A549 (cell line): Measurements from ENCODE around the gene ADSL. TPM values are rescaled to one million over a fixed set of nuclear protein-coding genes. Genes with fewer than 3 reads are reported as not detected.

Experiments used
- ATAC-seq, 2 experiments: fragments of 200-7000 bp in 1 of 2; fragments of >200 bp in 1 of 2; cut with Nextera tagmentation in 1 of 2; cut with Tn5 transposase in 1 of 2; 3 replicates each; pipeline versions ENCODE4 v1.8.0 to v1.9.1; 2018 to 2020; ENCODE audit warnings: mild to moderate bottlenecking in 1 of 2, moderate library complexity in 1 of 2
- CTCF ChIA-PET: fragments of 300-600 bp; sonication (Branson Sonifier 250); formaldehyde crosslinking; extraction: SDS; loops from one replicate; lab custom pipeline; 2021; ENCODE audit warnings: antibody characterized with exemption, inconsistent platforms; lab: Yijun Ruan, JAX
- POLR2A ChIA-PET: fragments of 350-600 bp; formaldehyde crosslinking; extraction: SDS; loops from one replicate; lab custom pipeline; 2021; ENCODE audit warnings: antibody characterized with exemption, inconsistent platforms; lab: Yijun Ruan, JAX
- DNase-seq, 2 experiments: peaks; one replicate each; pipeline versions ENCODE4 v3.0.0 to v3.0.0-alpha.2; 2011 to 2016; ENCODE audit warnings: low read depth in 1 of 2, low spot score in 1 of 2
- FAIRE-seq: peaks from 2 replicates; lab custom pipeline; 2011; peaks lifted over from hg19 to GRCh38; lab: Jason Lieb, UNC
- H3K27ac ChIP-seq, 2 experiments: fragments of >200 bp; sonication (Bioruptor Twin); formaldehyde crosslinking; 3 replicates each; pipeline ENCODE4 v1.5.1; 2016 to 2017
- H3K4me1 ChIP-seq: fragments of >200 bp; sonication (Bioruptor Twin); formaldehyde crosslinking; 3 replicates; pipeline ENCODE4 v1.6.1; 2016
- H3K4me2 ChIP-seq: fragments of >200 bp; sonication (Bioruptor Twin); formaldehyde crosslinking; 3 replicates; pipeline ENCODE4 v1.6.1; 2016
- H3K4me3 ChIP-seq: fragments of >200 bp; sonication (Bioruptor Twin); formaldehyde crosslinking; 3 replicates; pipeline ENCODE4 v1.5.1; 2016
- H3K9me3 ChIP-seq: fragments of >200 bp; sonication (Bioruptor Twin); formaldehyde crosslinking; 3 replicates; pipeline ENCODE4 v1.6.1; 2016
- BHLHE40 ChIP-seq: IDR thresholded peaks from 2 replicates; pipeline ENCODE4 v1.6.1; 2012; ENCODE audit warnings: low read depth, low read length, inconsistent platforms
- CBX8 ChIP-seq: fragments of 200-600 bp; sonication (generic); IDR thresholded peaks from 2 replicates; pipeline ENCODE4 v1.6.1; 2016
- CHD2 ChIP-seq: fragments of 150-350 bp; IDR thresholded peaks from 2 replicates; pipeline ENCODE4 v1.6.1; 2014; ENCODE audit warnings: low read length; ENCODE audit not compliant: partially characterized antibody
- ESRRA ChIP-seq: fragments of 150-350 bp; IDR thresholded peaks from 2 replicates; pipeline ENCODE4 v1.6.1; 2014; ENCODE audit warnings: mild to moderate bottlenecking, low read length, borderline replicate concordance
- FOSL2 ChIP-seq, 2 experiments: fragments of 450-650 bp in 1 of 2; fragments of >200 bp in 1 of 2; sonication (Bioruptor Twin) in 1 of 2; formaldehyde crosslinking; IDR thresholded peaks; 2 replicates each; pipeline versions ENCODE4 v1.5.0 to v1.6.1; 2016 to 2020; ENCODE audit warnings: mild to moderate bottlenecking in 1 of 2, moderate library complexity in 1 of 2
- HOXB13 ChIP-seq: fragments of 250-450 bp; sonication (Bioruptor Pico); IDR thresholded peaks from 2 replicates; pipeline ENCODE4 v1.5.0; 2020; ENCODE audit warnings: low read depth, mild to moderate bottlenecking, moderate library complexity
- HOXB5 ChIP-seq: fragments of 250-450 bp; sonication (Bioruptor Pico); IDR thresholded peaks from 2 replicates; pipeline ENCODE4 v1.5.0; 2020; ENCODE audit warnings: mild to moderate bottlenecking, moderate library complexity
- JUNB ChIP-seq: fragments of >200 bp; sonication (Bioruptor Twin); formaldehyde crosslinking; IDR thresholded peaks from 2 replicates; pipeline ENCODE4 v1.6.1; 2016
- KDM1A ChIP-seq: fragments of 200-600 bp; sonication (generic); IDR thresholded peaks from 2 replicates; pipeline ENCODE4 v1.6.1; 2016; ENCODE audit warnings: low read depth, mild to moderate bottlenecking
- KDM5A ChIP-seq: fragments of 200-600 bp; sonication (generic); IDR thresholded peaks from 2 replicates; pipeline ENCODE4 v1.6.1; 2016; ENCODE audit warnings: antibody characterized with exemption, mild to moderate bottlenecking
- NR3C1 ChIP-seq: fragments of >200 bp; sonication (Bioruptor Twin); formaldehyde crosslinking; IDR thresholded peaks from 3 replicates; pipeline ENCODE4 v1.6.1; 2017
- RAD21 ChIP-seq, 2 experiments: fragments of >200 bp in 1 of 2; sonication (Bioruptor Twin) in 1 of 2; formaldehyde crosslinking in 1 of 2; IDR thresholded peaks in 1 of 2; conservative IDR thresholded peaks in 1 of 2; 2 replicates in 1 of 2; 3 replicates in 1 of 2; pipeline ENCODE4 v1.6.1; 2012 to 2018; ENCODE audit warnings: inconsistent platforms in 1 of 2
- RARB ChIP-seq: fragments of 250-450 bp; sonication (Bioruptor Pico); IDR thresholded peaks from 2 replicates; pipeline ENCODE4 v1.8.0; 2021; ENCODE audit warnings: mild to moderate bottlenecking, moderate library complexity
- RCOR1 ChIP-seq: fragments of 150-350 bp; IDR thresholded peaks from 2 replicates; pipeline ENCODE4 v1.6.1; 2014; ENCODE audit warnings: antibody characterized with exemption, low read length, low read depth
- RFX5 ChIP-seq: fragments of 450-650 bp; IDR thresholded peaks from 2 replicates; pipeline ENCODE4 v1.7.1; 2014; ENCODE audit warnings: antibody characterized with exemption, mild to moderate bottlenecking, moderate library complexity
- RNF2 ChIP-seq: fragments of 200-600 bp; sonication (generic); IDR thresholded peaks from 2 replicates; pipeline ENCODE4 v1.6.1; 2016; ENCODE audit warnings: low read depth, mild to moderate bottlenecking, antibody characterized with exemption, moderate library complexity, borderline replicate concordance
- SMC3 ChIP-seq: fragments of >200 bp; sonication (Bioruptor Twin); formaldehyde crosslinking; IDR thresholded peaks from 3 replicates; pipeline ENCODE4 v1.6.1; 2018; ENCODE audit warnings: inconsistent platforms
- TFCP2L1 ChIP-seq: fragments of 250-450 bp; sonication (Bioruptor Pico); IDR thresholded peaks from 2 replicates; pipeline ENCODE4 v1.5.0; 2021; ENCODE audit warnings: mild to moderate bottlenecking
- TP53 ChIP-seq: fragments of 250-450 bp; sonication (Bioruptor Pico); IDR thresholded peaks from 2 replicates; pipeline ENCODE4 v1.5.0; 2021; ENCODE audit warnings: mild to moderate bottlenecking, moderate library complexity
- ZFP36 ChIP-seq: fragments of 450-650 bp; IDR thresholded peaks from 2 replicates; pipeline ENCODE4 v1.6.1; 2014; ENCODE audit warnings: borderline replicate concordance; ENCODE audit not compliant: partially characterized antibody
- ZSCAN20 ChIP-seq: fragments of 250-450 bp; sonication (Bioruptor Pico); IDR thresholded peaks from 2 replicates; pipeline ENCODE4 v1.8.0; 2022; ENCODE audit warnings: mild to moderate bottlenecking, moderate library complexity
- WGBS: methylation state at CpG from one replicate; pipeline ENCODE4 v1.1.6; 2017; ENCODE audit errors: missing lambda C conversion rate; 5-methylcytosine and 5-hydroxymethylcytosine counted together
- polyA plus RNA-seq, 4 experiments: library from polyadenylated mRNA; depleted of rRNA in 3 of 4; stranded (reverse); fragments of >200 nt; fragmentation: RNase III in 1 of 4; extraction: RNeasy Plus Mini Kit Qiagen cat#74134 plus additional on column Dnase treatment in 1 of 4; gene quantifications; 2 replicates in 3 of 4; 3 replicates in 1 of 4; pipeline ENCODE4 v1.2.3, GENCODE V29; 2011 to 2017
- TF ChIP-seq, protein P1 (sequence below): fragments of 250-450 bp; sonication (Bioruptor Pico); IDR thresholded peaks from 2 replicates; pipeline ENCODE4 v1.5.0; 2021; ENCODE audit warnings: mild to moderate bottlenecking, moderate library complexity, borderline replicate concordance
- TF ChIP-seq, protein P2 (sequence below): fragments of >200 bp; sonication (Bioruptor Twin); formaldehyde crosslinking; IDR thresholded peaks from 2 replicates; pipeline ENCODE4 v1.6.1; 2016
- TF ChIP-seq, protein P3 (sequence below): IDR thresholded peaks from 2 replicates; pipeline ENCODE4 v1.6.1; 2012
- TF ChIP-seq, protein P4 (sequence below): fragments of >200 bp; sonication (Bioruptor Twin); formaldehyde crosslinking; IDR thresholded peaks from 3 replicates; pipeline ENCODE4 v1.6.1; 2016
- TF ChIP-seq, protein P5 (sequence below): fragments of 250-450 bp; sonication (Bioruptor Pico); IDR thresholded peaks from 2 replicates; pipeline ENCODE4 v1.5.0; 2020; ENCODE audit warnings: low read depth, mild to moderate bottlenecking, moderate library complexity

The ADSL gene
- polyA plus RNA-seq, 2 of the 4 experiments (the other 2 are of a cell fraction) = 85.6 to 126 TPM

DNA sequence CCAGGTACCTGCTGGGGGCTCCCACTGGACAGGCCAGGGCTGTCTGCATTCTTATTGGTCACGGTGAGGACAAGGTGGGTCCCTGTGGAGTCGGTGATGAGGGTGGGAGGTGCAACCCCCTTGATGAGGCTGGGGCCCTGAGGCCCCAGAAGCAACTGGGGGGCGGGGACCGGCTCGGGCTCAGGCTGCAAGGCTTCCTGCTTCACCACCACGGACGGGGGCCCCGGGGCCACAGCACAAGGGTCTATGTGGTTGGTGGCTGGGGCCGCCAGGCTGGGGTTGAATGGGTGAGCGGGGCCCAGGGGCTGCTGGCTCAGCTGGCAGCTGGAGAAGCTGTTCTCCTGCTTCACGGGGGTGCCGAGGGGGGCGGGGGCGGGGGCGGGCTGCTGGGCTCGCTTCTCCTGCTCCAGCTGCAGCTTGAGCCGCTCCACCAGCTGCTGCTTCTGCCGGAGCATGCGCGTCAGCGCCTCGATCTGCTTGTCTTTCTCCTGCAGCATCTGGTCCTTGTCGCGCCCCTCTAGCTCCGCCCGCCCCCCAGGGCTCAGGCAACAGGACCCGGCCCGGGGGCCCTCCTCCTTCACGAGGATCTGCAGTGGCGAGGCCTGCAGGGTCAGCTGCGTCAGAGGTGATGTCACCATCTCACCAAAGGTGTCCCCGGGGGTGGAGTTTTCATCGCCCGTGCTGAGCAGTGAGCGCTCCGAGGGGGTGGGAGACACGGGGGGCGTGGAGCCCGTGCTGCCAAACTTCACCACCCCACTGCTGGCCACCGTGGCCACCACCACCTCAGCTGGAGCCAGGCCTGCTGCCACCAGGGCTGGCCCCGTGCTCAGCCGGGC is 72.3 kb downstream of the ADSL start:
- H3K4me3 ChIP-seq = no peak overlapping the region
- no peak for DNase-seq
- no peaks in the 10 kb centered on the region for H3K9me3 ChIP-seq
- no peak for ATAC-seq
- ChIA-PET POLR2A (interaction anchor here (0.6 kb wide), 1 partner anchor 328 kb away, joined by 3 read pairs; no protein-coding TSS in a partner anchor), CTCF (interaction anchor here (0.9 kb wide), 1 partner anchor 9 kb away, joined by 4 read pairs; no protein-coding TSS in a partner anchor)
- H3K4me2 ChIP-seq = no peak overlapping the region
- no peak for FAIRE-seq
- H3K27ac ChIP-seq = no peak overlapping the region
- TF ChIP-seq TFCP2L1 (CRISPR knock-in tag) = no peak
- no peak for TF ChIP-seq KDM5A
- TF ChIP-seq ZSCAN20 (CRISPR knock-in tag) = no peak
- TF ChIP-seq SMC3 = no peak
- TF ChIP-seq, protein P1, sequence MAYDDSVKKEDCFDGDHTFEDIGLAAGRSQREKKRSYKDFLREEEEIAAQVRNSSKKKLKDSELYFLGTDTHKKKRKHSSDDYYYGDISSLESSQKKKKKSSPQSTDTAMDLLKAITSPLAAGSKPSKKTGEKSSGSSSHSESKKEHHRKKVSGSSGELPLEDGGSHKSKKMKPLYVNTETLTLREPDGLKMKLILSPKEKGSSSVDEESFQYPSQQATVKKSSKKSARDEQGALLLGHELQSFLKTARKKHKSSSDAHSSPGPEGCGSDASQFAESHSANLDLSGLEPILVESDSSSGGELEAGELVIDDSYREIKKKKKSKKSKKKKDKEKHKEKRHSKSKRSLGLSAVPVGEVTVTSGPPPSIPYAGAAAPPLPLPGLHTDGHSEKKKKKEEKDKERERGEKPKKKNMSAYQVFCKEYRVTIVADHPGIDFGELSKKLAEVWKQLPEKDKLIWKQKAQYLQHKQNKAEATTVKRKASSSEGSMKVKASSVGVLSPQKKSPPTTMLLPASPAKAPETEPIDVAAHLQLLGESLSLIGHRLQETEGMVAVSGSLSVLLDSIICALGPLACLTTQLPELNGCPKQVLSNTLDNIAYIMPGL (CRISPR knock-in tag) = no peak
- no peak for TF ChIP-seq CBX8
- no peak for TF ChIP-seq CHD2
- no peak for TF ChIP-seq FOSL2 (IDR thresholded peaks at IDR 0.05)
- no peak for TF ChIP-seq FOSL2 (CRISPR knock-in tag; IDR thresholded peaks at IDR 0.05)
- TF ChIP-seq, protein P2, sequence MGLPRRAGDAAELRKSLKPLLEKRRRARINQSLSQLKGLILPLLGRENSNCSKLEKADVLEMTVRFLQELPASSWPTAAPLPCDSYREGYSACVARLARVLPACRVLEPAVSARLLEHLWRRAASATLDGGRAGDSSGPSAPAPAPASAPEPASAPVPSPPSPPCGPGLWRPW = no peak
- TF ChIP-seq RCOR1 = no peak
- no peak for TF ChIP-seq RNF2
- no peak for TF ChIP-seq NR3C1
- no peak for TF ChIP-seq HOXB5
- TF ChIP-seq RARB (CRISPR knock-in tag) = no peak
- no peaks in the 10 kb centered on the region for H3K4me1 ChIP-seq
- 98% methylated on average over 14 of the region's 42 CpGs for whole genome bisulfite sequencing

DNA sequence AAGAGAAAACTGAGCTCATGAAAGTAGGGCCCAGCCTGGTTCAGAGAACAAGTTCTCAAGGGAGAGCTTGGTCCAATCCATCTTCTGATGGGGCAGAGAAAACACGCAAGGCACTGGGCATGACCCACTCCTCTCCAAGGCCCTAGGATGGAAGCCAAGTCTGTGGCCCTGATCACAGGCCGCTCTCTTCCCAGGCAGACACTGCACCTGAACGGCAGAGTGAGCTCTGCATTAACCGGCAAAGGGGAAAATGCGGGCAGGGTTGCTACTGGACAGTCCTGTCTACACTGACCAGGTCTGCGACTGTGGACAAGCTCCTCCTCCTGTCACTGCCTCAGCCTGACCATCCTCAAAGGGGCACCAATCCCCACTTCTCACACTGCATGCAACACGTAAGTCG is 73.4 kb downstream of the ADSL start:
- DNase-seq (no peak), FAIRE-seq (no peak), ATAC-seq (no peak)
- H3K27ac ChIP-seq = no peak overlapping the region
- H3K4me2 ChIP-seq = no peak overlapping the region
- POLR2A ChIA-PET = no interaction called here
- no peaks in the 10 kb centered on the region for H3K4me1 ChIP-seq
- TF ChIP-seq RFX5 = no peak
- H3K9me3 ChIP-seq = no peaks in the 10 kb centered on the region
- 99% methylated on average over 7 of the region's 8 CpGs for WGBS
- CTCF ChIA-PET = interaction anchor here (0.9 to 1.8 kb wide), 3 partner anchors 8 to 227 kb away, joined by 3 to 13 read pairs (median 4); no protein-coding TSS in a partner anchor
- H3K4me3 ChIP-seq = no peak overlapping the region

DNA sequence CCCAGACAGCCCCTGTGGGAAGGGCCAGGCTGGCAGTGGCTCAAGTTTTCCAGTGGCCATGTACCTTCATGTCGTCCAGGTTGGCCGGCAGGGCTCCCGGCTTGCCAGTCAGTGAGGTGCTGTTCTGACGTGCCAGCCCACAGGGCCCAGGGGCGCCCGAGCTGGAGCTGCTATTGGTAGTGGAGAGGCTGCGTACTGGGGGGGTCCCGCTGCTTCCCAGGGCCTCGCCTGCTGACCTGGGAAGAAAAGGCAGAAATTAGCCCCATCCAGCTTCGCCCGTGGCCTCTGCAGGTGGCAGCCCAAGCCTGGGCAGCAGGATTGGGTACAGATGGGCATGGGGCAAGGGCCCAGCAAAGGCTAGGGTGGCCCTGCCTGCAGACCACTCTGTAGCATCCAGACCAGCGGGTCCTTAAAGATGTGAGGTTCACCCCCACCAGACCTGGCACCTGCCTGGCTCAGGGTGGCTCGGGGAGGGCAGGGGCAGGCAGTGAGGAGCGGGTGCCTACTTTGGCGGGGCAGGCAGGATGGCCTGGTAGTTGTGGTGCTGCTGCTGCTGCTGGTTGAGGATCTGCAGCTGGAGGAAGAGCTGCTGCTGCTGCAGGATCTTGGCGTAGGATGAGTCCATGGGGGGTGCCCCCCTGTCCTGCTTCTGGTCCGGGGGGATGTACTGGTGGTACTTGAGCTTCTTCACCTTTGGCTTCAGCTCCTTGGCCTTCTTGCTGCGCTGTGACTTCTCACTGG is 74.2 kb downstream of the ADSL start:
- DNase-seq (no peak), FAIRE-seq (no peak), ATAC-seq (no peak)
- ChIA-PET POLR2A (no interaction called here), CTCF (interaction anchor here (1.2 to 1.8 kb wide), 2 partner anchors 16 to 226 kb away, joined by 3 to 13 read pairs; no protein-coding TSS in a partner anchor)
- 87% methylated on average over 3 of the region's 18 CpGs for WGBS
- no peaks in the 10 kb centered on the region for H3K9me3 ChIP-seq
- H3K4me2 ChIP-seq = no peak overlapping the region
- no peak overlapping the region for H3K27ac ChIP-seq
- H3K4me3 ChIP-seq = no peak overlapping the region
- no peaks in the 10 kb centered on the region for H3K4me1 ChIP-seq
- TF ChIP-seq RAD21 (conservative IDR thresholded peaks at IDR 0.05 in 1 of 2, IDR thresholded peaks at IDR 0.05 in 1 of 2) (no peak), ZFP36 (no peak), FOSL2 (IDR thresholded peaks at IDR 0.05) (no peak), FOSL2 (CRISPR knock-in tag; IDR thresholded peaks at IDR 0.05) (no peak), JUNB (no peak), KDM1A (no peak), BHLHE40 (no peak), HOXB13 (CRISPR knock-in tag) (no peak), ESRRA (no peak), TP53 (CRISPR knock-in tag) (no peak), CBX8 (no peak)
- TF ChIP-seq, protein P3, sequence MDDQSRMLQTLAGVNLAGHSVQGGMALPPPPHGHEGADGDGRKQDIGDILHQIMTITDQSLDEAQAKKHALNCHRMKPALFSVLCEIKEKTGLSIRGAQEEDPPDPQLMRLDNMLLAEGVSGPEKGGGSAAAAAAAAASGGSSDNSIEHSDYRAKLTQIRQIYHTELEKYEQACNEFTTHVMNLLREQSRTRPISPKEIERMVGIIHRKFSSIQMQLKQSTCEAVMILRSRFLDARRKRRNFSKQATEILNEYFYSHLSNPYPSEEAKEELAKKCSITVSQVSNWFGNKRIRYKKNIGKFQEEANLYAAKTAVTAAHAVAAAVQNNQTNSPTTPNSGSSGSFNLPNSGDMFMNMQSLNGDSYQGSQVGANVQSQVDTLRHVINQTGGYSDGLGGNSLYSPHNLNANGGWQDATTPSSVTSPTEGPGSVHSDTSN = no peak
- TF ChIP-seq, protein P4, sequence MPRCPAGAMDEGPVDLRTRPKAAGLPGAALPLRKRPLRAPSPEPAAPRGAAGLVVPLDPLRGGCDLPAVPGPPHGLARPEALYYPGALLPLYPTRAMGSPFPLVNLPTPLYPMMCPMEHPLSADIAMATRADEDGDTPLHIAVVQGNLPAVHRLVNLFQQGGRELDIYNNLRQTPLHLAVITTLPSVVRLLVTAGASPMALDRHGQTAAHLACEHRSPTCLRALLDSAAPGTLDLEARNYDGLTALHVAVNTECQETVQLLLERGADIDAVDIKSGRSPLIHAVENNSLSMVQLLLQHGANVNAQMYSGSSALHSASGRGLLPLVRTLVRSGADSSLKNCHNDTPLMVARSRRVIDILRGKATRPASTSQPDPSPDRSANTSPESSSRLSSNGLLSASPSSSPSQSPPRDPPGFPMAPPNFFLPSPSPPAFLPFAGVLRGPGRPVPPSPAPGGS = no peak
- TF ChIP-seq, protein P2 = no peak
- TF ChIP-seq, protein P5, sequence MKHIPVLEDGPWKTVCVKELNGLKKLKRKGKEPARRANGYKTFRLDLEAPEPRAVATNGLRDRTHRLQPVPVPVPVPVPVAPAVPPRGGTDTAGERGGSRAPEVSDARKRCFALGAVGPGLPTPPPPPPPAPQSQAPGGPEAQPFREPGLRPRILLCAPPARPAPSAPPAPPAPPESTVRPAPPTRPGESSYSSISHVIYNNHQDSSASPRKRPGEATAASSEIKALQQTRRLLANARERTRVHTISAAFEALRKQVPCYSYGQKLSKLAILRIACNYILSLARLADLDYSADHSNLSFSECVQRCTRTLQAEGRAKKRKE (CRISPR knock-in tag) = no peak
